ENCODE results near the gene EMC10.
"Not testable (repeated sequence)": the region's sequence is repeated elsewhere in the genome, so short reads cannot be mapped to it uniquely, and the experiment has no call there.

EMC10 gene

GRCh38 chr19:50432221-50433028, 43.9 kb upstream of the EMC10 start, which contains the start of gene MYBPC2:
TSS of gene MYBPC2 (plus strand) at chr19:50432892. CDS start at chr19:50432954, 62 bp downstream.
- H3K4me3 ChIP-seq (ENCODE audit: low read depth, low read length) = peak within 1 kb of the TSS; percentile 54
- no peak for DNase-seq (ENCODE audit: low read depth)
- TF ChIP-seq CTCF (IDR thresholded peaks at IDR 0.05; ENCODE audit: control insufficient read depth, extremely low read depth, insufficient read depth) = no peak

- no peak overlapping the region for H3K4me3 ChIP-seq (ENCODE audit: low read depth, low read length)
- no peak for TF ChIP-seq CTCF (IDR thresholded peaks at IDR 0.05; ENCODE audit: control insufficient read depth, extremely low read depth, insufficient read depth)
Measured at GRCh38 chr19:50433201-50434180, 42.8 kb upstream of the EMC10 start.

DNA sequence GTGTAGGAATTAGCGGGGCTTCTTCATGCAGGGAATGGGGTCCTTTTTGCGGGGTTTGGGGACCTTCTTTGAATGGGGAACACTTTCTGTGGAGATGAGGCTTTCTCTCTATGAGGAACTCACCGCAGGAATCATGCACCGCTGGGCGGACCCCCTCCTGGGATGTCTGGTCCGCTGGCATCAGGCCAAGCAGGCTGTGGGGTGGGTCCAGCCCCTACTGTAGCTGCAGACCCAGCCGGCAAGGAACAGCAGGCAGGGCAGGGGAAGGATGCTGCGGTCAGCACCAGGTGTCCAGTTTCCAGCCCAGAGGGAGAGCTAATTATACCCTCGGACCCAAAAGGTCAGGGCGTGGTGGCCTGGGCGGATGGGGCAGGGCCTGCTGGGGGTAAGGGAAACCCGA, 41.8 kb upstream of the EMC10 start:
- TF ChIP-seq CTCF (IDR thresholded peaks at IDR 0.05; ENCODE audit: control insufficient read depth, extremely low read depth, insufficient read depth) = no peak
- no peak overlapping the region for H3K4me3 ChIP-seq (ENCODE audit: low read depth, low read length)
- no peak for DNase-seq (ENCODE audit: low read depth)

More at GRCh38 chr19:50433201-50434180, 42.8 kb upstream of the EMC10 start:
- DNase-seq (ENCODE audit: low read depth) = no peak

DNA sequence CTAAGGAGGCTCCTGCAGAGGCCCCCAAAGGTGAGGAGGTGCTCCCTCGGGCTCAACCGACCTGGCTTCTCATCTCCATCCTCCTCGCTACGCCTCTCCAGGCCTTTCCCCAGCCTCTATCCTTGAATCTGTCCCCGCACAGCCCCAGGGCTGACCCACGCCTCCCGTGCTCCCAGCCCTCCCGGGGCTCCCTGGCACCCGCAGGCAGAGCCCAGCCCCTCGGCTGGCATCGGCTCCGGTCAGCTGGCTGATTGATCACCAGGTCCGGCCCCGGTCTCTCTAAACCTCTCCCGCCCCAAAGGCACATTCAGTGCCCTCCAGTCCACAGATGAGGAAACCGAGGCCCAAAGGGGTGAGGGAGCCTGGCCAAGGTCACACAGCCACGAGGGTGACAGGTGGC, 41.1 kb upstream of the EMC10 start:
- no peak overlapping the region for H3K4me3 ChIP-seq (ENCODE audit: low read depth, low read length)
- DNase-seq (ENCODE audit: low read depth) = no peak
- TF ChIP-seq CTCF (IDR thresholded peaks at IDR 0.05; ENCODE audit: control insufficient read depth, extremely low read depth, insufficient read depth) = no peak

- no peak overlapping the region for H3K4me3 ChIP-seq (ENCODE audit: low read depth, low read length)
- no peak for DNase-seq (ENCODE audit: low read depth)
- no peak for TF ChIP-seq CTCF (IDR thresholded peaks at IDR 0.05; ENCODE audit: control insufficient read depth, extremely low read depth, insufficient read depth)
Measured at GRCh38 chr19:50435627-50436026, 40.7 kb upstream of the EMC10 start.

DNA sequence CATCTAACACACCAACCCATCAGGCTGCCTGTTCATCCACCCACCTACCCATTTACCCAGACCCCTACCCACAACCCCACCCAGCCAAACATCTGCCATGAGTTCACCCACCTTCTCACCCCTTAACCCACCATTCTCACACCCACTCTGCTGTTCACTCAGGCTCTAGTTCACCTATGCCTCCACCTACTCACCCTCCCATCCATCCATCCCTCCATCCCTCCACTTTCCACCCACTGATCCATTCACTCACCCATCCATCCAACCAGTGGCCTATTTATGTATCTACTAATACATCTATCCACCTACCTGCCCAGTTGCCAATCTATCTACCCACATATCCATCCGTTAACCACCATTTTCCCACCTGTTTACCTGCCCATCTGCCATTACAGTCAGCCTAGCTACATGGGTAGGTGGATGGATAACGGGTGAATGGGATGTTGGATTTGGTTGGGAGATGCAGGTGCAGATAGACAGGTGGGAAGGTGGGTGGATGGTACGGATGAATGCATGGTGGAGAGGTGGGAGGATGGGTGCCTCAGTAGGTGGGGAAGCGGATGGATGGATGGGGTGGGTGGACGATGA, 38.4 kb upstream of the EMC10 start:
- no peak overlapping the region for H3K4me3 ChIP-seq (ENCODE audit: low read depth, low read length)
- DNase-seq (ENCODE audit: low read depth) = no peak
- no peak for TF ChIP-seq CTCF (IDR thresholded peaks at IDR 0.05; ENCODE audit: control insufficient read depth, extremely low read depth, insufficient read depth)

DNA sequence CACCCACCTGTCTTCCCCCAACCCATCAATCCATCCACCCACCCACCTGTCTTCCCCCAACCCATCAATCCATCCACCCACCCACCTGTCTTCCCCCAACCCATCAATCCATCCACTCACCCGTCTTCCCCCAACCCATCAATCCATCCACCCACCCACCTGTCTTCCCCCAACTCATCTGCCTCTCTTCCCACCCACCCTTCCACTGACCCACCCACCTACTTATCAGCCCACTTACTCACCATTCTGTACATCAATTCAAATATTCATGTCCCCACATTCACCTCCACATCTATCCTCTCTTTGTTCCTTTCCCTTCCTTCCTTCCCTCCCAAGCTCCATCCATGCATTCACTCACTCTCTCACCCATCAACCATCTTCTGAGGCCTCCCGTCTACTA, 37.2 kb upstream of the EMC10 start:
- not testable (repeated sequence) for H3K4me3 ChIP-seq (ENCODE audit: low read depth, low read length)

More for the DNA sequence above, 37.2 kb upstream of the EMC10 start:
- not testable (repeated sequence) for DNase-seq (ENCODE audit: low read depth)
